GM12878 (cell line): ENCODE data around the gene C20orf173. TPM values are rescaled to one million over a fixed set of nuclear protein-coding genes. Genes with fewer than 3 reads are reported as not detected.

Source experiments
- ATAC-seq: fragments of 200-7000 bp; cut with Tn5 transposase; 3 replicates; pipeline ENCODE4 v1.9.1; 2020; ENCODE audit warnings: mild to moderate bottlenecking, moderate library complexity
- BruUV-seq: library from RNA; stranded (reverse); fragments of 400-500 nt; replicated peaks from 2 replicates; lab custom pipeline; 2021; lab: Mats Ljungman, UMichigan
- CTCF ChIA-PET: fragments of 300-600 bp; sonication (Branson Sonifier 250); formaldehyde crosslinking; extraction: SDS; loops from one replicate; lab custom pipeline; 2021; ENCODE audit warnings: inconsistent platforms; lab: Yijun Ruan, JAX
- POLR2A ChIA-PET: fragments of 350-600 bp; formaldehyde crosslinking; extraction: SDS; loops from one replicate; lab custom pipeline; 2021; ENCODE audit warnings: inconsistent platforms; lab: Charles Lee
- RAD21 ChIA-PET: fragments of 300-600 bp; sonication (Branson Sonifier 250); formaldehyde crosslinking; loops from one replicate; lab custom pipeline; 2023; ENCODE audit warnings: antibody characterized with exemption; ENCODE audit not compliant: unreplicated experiment; lab: Charles Lee
- SMC1A ChIA-PET: fragments of 300-600 bp; sonication (Branson Sonifier 250); formaldehyde crosslinking; loops from one replicate; lab custom pipeline; 2023; ENCODE audit not compliant: unreplicated experiment, uncharacterized antibody; lab: Charles Lee
- DNase-seq: peaks from one replicate; pipeline ENCODE4 v3.0.0-alpha.2; 2011; ENCODE audit warnings: low read depth, low spot score
- FAIRE-seq: peaks from 3 replicates; lab custom pipeline; 2011; peaks lifted over from hg19 to GRCh38; lab: Jason Lieb, UNC
- H2AFZ ChIP-seq: 2 replicates; pipeline ENCODE4 v1.6.0; 2011; ENCODE audit warnings: low read depth, low read length, control low read depth; ENCODE audit not compliant: control insufficient read depth
- H3K27ac ChIP-seq: 2 replicates; pipeline ENCODE4 v1.5.1; 2011; ENCODE audit warnings: control low read depth; ENCODE audit not compliant: control insufficient read depth, insufficient read depth
- H3K27me3 ChIP-seq, 2 experiments: replicated peaks in 1 of 2; 2 replicates each; pipeline versions ENCODE4 v1.6.0 to v1.6.1; 2011; ENCODE audit warnings: low read length in 1 of 2; ENCODE audit not compliant: control insufficient read depth in 2 of 2, insufficient read depth in 2 of 2
- H3K36me3 ChIP-seq, 2 experiments: 2 replicates each; pipeline ENCODE4 v1.5.1; 2011; ENCODE audit warnings: low read length in 1 of 2; ENCODE audit not compliant: control insufficient read depth in 2 of 2, insufficient read depth in 2 of 2
- H3K4me1 ChIP-seq: 2 replicates; pipeline ENCODE4 v1.6.1; 2011; ENCODE audit warnings: mild to moderate bottlenecking, low read length, moderate library complexity, mixed read lengths; ENCODE audit not compliant: control insufficient read depth, insufficient read depth
- H3K4me2 ChIP-seq: 2 replicates; pipeline ENCODE4 v1.6.0; 2011; ENCODE audit warnings: control low read depth; ENCODE audit not compliant: control insufficient read depth, insufficient read depth
- H3K4me3 ChIP-seq: fragments of 200-600 bp; sonication (generic); 2 replicates; pipeline ENCODE4 v1.5.1; 2016
- H3K79me2 ChIP-seq: 2 replicates; pipeline ENCODE4 v1.6.0; 2011; ENCODE audit warnings: low read length; ENCODE audit not compliant: control insufficient read depth, insufficient read depth
- H3K9ac ChIP-seq: 2 replicates; pipeline ENCODE4 v1.8.0; 2011; ENCODE audit warnings: low read length, control low read depth, mixed read lengths; ENCODE audit not compliant: control insufficient read depth, insufficient read depth
- H3K9me3 ChIP-seq: replicated peaks from 3 replicates; pipeline ENCODE4 v1.5.1; 2011; ENCODE audit warnings: mild to moderate bottlenecking, low read length; ENCODE audit not compliant: control insufficient read depth, insufficient read depth
- H4K20me1 ChIP-seq: 2 replicates; pipeline ENCODE4 v1.6.0; 2011; ENCODE audit not compliant: control insufficient read depth, insufficient read depth
- CHD2 ChIP-seq: IDR thresholded peaks from 2 replicates; pipeline ENCODE4 v1.6.1; 2011; ENCODE audit warnings: low read depth, low read length, improper control_type of control experiment, borderline replicate concordance
- EED ChIP-seq: sonication (generic); IDR thresholded peaks from 2 replicates; pipeline ENCODE4 v1.6.1; 2016; ENCODE audit warnings: antibody characterized with exemption, low read depth
- ESRRA ChIP-seq: IDR thresholded peaks from 2 replicates; pipeline ENCODE4 v1.6.1; 2012; ENCODE audit warnings: mild to moderate bottlenecking, low read length, improper control_type of control experiment
- GABPA ChIP-seq: IDR thresholded peaks from 2 replicates; pipeline ENCODE4 v1.6.1; 2014; ENCODE audit warnings: antibody characterized with exemption, low read depth, mild to moderate bottlenecking, inconsistent platforms
- MTA2 ChIP-seq: fragments of 450-650 bp; IDR thresholded peaks from 2 replicates; pipeline ENCODE4 v1.6.1; 2016; ENCODE audit warnings: low read depth, mild to moderate bottlenecking, moderate library complexity
- NFYA ChIP-seq: IDR thresholded peaks from 2 replicates; pipeline ENCODE4 v1.6.1; 2011; ENCODE audit warnings: low read depth, mild to moderate bottlenecking, low read length, improper control_type of control experiment, borderline replicate concordance
- NR2F1 ChIP-seq: fragments of 450-650 bp; conservative IDR thresholded peaks from 2 replicates; pipeline ENCODE4 v1.6.1; 2017; ENCODE audit warnings: mild to moderate bottlenecking
- SMAD5 ChIP-seq: IDR thresholded peaks from 2 replicates; pipeline ENCODE4 v1.6.1; 2016; ENCODE audit warnings: antibody characterized with exemption, low read depth
- WGBS: methylation state at CpG from one replicate; pipeline ENCODE4 v1.1.6; 2016; ENCODE audit warnings: low lambda C conversion rate; ENCODE audit not compliant: insufficient replicate concordance, insufficient coverage; ENCODE audit errors: missing lambda C conversion rate; 5-methylcytosine and 5-hydroxymethylcytosine counted together
- in situ Hi-C: fragments of 300-500 bp; cut with MboI; formaldehyde crosslinking; loops from 9 replicates; pipeline ENCODE4 v1.14.3; 2018; ENCODE audit warnings: mixed read lengths
- intact Hi-C: fragments of 100-400 bp; cut with micrococcal nuclease; formaldehyde crosslinking; loops from one replicate; pipeline ENCODE4 v1.14.2; 2022; ENCODE audit not compliant: unreplicated experiment
- polyA plus RNA-seq, 11 experiments: library from polyadenylated mRNA; depleted of rRNA in 4 of 11; unstranded in 6 of 11; stranded (reverse) in 5 of 11; fragments of >200 nt; fragmentation: Nextera tagmentation in 4 of 11; fragmentation: Illumina TruSeq in 1 of 11; extraction: Ambion mirVana in 4 of 11; extraction: Trizol in 1 of 11; gene quantifications; 1 replicate in 1 of 11; 2 replicates in 10 of 11; pipeline versions ENCODE4 v1.2.1 to v1.2.3, GENCODE V29; 2011 to 2016; ENCODE audit warnings: inconsistent platforms in 2 of 11, missing spikeins in 2 of 11, low read depth in 1 of 11
- total RNA-seq, 4 experiments: library from RNA; depleted of rRNA in 3 of 4; stranded (reverse); fragments of >200 nt in 3 of 4; fragmentation: Illumina TruSeq in 1 of 4; extraction: Trizol in 1 of 4; gene quantifications; 2 replicates each; pipeline versions ENCODE4 v1.2.1 to v1.2.3, GENCODE V29; 2013 to 2021
- TF ChIP-seq, protein P1 (sequence below): IDR thresholded peaks from 2 replicates; pipeline ENCODE4 v1.6.1; 2012; ENCODE audit warnings: low read depth, low read length, improper control_type of control experiment
- TF ChIP-seq, protein P2 (sequence below): fragments of 450-650 bp; formaldehyde crosslinking; IDR thresholded peaks from 2 replicates; pipeline ENCODE4 v1.4.0; 2020; ENCODE audit warnings: mild to moderate bottlenecking, moderate library complexity
- TF ChIP-seq, protein P3 (sequence below): IDR thresholded peaks from 2 replicates; pipeline ENCODE4 v1.6.1; 2012; ENCODE audit warnings: improper control_type of control experiment, low read depth, low read length; ENCODE audit not compliant: insufficient replicate concordance
- TF ChIP-seq, protein P4 (sequence below): IDR thresholded peaks from 2 replicates; pipeline ENCODE4 v1.6.1; 2012; ENCODE audit warnings: low read depth, low read length, improper control_type of control experiment

The C20orf173 gene
- total and polyA plus RNA-seq, 10 of the 15 experiments (the other 5 are each of a cell fraction or from before 2014, with no cell fraction given): not detected

DNA sequence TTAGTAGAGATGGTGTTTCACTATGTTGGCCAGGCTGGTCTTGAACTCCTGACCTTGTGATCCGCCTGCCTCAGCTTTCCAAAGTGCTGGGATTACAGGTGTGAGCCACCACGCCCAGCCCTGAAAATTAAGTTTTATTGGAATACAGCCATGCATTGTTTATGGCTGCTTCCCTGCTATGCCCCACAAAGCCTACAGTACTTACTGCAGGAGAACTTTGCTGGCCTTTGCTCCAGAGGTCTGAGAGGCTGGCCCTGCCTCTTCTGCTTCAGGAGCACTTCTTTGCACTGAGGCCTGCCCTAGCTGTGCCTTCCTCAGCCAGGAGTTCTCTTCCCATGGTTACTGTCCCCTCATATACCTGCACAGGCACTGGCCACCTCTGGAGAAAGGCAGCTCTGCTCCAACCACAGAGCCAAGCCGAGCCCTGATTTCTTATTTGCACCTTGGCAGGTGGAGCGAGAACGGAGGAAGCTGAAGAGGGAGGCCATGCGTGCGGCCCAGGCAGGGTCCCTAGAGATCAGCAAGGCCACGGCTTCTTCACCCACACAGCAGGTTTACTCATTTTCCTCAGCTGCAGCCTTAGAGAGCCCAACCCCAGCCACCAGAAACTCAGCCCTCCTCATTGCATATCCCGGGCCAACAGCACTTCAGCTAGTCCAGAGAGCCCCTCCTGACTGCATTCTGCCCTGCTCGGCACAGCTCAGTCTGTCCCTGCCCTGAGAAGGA, 20.8 kb downstream of the C20orf173 start:
- Histone ChIP-seq H4K20me1 (peaks cover 5% of the 10 kb centered on the region), H3K9me3 (no peaks in the 10 kb centered on the region), H2AFZ (no peak overlapping the region), H3K27ac (no peak overlapping the region), H3K36me3 (peaks cover 10 to 31% of the 10 kb centered on the region in 2 experiments), H3K79me2 (no peaks in the 10 kb centered on the region), H3K4me1 (peaks cover 14% of the 10 kb centered on the region), H3K9ac (no peak overlapping the region), H3K27me3 (no peaks in the 10 kb centered on the region), H3K4me2 (no peak overlapping the region), H3K4me3 (no peak overlapping the region)
- FAIRE-seq (no peak), DNase-seq (no peak), ATAC-seq (no peak)
- in situ Hi-C loops (no loop called here), intact Hi-C loops (no loop called here)
- no TSS peak for BruUV-seq
- TF ChIP-seq NR2F1 (no peak), SMAD5 (no peak), CHD2 (no peak), ESRRA (no peak), EED (no peak), NFYA (no peak), MTA2 (no peak), GABPA (no peak)
- TF ChIP-seq, protein P1, sequence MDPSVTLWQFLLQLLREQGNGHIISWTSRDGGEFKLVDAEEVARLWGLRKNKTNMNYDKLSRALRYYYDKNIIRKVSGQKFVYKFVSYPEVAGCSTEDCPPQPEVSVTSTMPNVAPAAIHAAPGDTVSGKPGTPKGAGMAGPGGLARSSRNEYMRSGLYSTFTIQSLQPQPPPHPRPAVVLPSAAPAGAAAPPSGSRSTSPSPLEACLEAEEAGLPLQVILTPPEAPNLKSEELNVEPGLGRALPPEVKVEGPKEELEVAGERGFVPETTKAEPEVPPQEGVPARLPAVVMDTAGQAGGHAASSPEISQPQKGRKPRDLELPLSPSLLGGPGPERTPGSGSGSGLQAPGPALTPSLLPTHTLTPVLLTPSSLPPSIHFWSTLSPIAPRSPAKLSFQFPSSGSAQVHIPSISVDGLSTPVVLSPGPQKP: no peak
- TF ChIP-seq, protein P2, sequence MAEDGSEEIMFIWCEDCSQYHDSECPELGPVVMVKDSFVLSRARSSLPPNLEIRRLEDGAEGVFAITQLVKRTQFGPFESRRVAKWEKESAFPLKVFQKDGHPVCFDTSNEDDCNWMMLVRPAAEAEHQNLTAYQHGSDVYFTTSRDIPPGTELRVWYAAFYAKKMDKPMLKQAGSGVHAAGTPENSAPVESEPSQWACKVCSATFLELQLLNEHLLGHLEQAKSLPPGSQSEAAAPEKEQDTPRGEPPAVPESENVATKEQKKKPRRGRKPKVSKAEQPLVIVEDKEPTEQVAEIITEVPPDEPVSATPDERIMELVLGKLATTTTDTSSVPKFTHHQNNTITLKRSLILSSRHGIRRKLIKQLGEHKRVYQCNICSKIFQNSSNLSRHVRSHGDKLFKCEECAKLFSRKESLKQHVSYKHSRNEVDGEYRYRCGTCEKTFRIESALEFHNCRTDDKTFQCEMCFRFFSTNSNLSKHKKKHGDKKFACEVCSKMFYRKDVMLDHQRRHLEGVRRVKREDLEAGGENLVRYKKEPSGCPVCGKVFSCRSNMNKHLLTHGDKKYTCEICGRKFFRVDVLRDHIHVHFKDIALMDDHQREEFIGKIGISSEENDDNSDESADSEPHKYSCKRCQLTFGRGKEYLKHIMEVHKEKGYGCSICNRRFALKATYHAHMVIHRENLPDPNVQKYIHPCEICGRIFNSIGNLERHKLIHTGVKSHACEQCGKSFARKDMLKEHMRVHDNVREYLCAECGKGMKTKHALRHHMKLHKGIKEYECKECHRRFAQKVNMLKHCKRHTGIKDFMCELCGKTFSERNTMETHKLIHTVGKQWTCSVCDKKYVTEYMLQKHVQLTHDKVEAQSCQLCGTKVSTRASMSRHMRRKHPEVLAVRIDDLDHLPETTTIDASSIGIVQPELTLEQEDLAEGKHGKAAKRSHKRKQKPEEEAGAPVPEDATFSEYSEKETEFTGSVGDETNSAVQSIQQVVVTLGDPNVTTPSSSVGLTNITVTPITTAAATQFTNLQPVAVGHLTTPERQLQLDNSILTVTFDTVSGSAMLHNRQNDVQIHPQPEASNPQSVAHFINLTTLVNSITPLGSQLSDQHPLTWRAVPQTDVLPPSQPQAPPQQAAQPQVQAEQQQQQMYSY (CRISPR knock-in tag): no peak
- TF ChIP-seq, protein P3, sequence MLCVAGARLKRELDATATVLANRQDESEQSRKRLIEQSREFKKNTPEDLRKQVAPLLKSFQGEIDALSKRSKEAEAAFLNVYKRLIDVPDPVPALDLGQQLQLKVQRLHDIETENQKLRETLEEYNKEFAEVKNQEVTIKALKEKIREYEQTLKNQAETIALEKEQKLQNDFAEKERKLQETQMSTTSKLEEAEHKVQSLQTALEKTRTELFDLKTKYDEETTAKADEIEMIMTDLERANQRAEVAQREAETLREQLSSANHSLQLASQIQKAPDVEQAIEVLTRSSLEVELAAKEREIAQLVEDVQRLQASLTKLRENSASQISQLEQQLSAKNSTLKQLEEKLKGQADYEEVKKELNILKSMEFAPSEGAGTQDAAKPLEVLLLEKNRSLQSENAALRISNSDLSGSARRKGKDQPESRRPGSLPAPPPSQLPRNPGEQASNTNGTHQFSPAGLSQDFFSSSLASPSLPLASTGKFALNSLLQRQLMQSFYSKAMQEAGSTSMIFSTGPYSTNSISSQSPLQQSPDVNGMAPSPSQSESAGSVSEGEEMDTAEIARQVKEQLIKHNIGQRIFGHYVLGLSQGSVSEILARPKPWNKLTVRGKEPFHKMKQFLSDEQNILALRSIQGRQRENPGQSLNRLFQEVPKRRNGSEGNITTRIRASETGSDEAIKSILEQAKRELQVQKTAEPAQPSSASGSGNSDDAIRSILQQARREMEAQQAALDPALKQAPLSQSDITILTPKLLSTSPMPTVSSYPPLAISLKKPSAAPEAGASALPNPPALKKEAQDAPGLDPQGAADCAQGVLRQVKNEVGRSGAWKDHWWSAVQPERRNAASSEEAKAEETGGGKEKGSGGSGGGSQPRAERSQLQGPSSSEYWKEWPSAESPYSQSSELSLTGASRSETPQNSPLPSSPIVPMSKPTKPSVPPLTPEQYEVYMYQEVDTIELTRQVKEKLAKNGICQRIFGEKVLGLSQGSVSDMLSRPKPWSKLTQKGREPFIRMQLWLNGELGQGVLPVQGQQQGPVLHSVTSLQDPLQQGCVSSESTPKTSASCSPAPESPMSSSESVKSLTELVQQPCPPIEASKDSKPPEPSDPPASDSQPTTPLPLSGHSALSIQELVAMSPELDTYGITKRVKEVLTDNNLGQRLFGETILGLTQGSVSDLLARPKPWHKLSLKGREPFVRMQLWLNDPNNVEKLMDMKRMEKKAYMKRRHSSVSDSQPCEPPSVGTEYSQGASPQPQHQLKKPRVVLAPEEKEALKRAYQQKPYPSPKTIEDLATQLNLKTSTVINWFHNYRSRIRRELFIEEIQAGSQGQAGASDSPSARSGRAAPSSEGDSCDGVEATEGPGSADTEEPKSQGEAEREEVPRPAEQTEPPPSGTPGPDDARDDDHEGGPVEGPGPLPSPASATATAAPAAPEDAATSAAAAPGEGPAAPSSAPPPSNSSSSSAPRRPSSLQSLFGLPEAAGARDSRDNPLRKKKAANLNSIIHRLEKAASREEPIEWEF: no peak
- TF ChIP-seq, protein P4, sequence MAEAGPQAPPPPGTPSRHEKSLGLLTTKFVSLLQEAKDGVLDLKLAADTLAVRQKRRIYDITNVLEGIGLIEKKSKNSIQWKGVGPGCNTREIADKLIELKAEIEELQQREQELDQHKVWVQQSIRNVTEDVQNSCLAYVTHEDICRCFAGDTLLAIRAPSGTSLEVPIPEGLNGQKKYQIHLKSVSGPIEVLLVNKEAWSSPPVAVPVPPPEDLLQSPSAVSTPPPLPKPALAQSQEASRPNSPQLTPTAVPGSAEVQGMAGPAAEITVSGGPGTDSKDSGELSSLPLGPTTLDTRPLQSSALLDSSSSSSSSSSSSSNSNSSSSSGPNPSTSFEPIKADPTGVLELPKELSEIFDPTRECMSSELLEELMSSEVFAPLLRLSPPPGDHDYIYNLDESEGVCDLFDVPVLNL: no peak
- ChIA-PET SMC1A (no interaction called here), POLR2A (no interaction called here), CTCF (interaction anchor here (1.4 to 1.5 kb wide), 2 partner anchors 110 to 379 kb away, joined by 3 read pairs; no protein-coding TSS in a partner anchor), RAD21 (no interaction called here)
- WGBS: 42% methylated on average over 10 of the region's 10 CpGs
